MV-4-11 (cell line): ENCODE measurements around the gene RPS21.

Experiments
- DNase-seq: peaks from one replicate; lab custom pipeline; 2025; lab: John Stamatoyannopoulos, UW

The RPS21 gene

DNA sequence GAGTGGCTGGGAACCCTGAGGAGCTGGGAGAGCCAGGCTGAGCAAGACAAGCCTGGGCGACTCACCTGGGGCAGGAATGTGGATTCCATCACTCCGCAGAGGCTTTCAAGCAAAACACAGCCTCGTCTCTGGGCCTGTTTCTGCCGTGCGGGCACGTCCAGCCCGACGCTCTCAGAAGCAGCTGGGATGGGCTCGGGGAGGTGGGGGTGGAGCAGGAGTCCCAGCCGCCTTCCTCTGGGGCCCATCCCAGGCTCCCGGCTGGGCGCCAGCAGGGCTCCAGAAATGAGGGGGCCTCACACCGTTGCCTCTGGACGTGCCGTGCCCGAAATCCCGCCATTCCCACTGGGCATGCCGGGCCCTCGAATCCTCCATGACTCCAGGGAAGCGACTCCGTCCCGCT lies 8.7 kb upstream of the RPS21 start:
- no peak for DNase-seq

DNA sequence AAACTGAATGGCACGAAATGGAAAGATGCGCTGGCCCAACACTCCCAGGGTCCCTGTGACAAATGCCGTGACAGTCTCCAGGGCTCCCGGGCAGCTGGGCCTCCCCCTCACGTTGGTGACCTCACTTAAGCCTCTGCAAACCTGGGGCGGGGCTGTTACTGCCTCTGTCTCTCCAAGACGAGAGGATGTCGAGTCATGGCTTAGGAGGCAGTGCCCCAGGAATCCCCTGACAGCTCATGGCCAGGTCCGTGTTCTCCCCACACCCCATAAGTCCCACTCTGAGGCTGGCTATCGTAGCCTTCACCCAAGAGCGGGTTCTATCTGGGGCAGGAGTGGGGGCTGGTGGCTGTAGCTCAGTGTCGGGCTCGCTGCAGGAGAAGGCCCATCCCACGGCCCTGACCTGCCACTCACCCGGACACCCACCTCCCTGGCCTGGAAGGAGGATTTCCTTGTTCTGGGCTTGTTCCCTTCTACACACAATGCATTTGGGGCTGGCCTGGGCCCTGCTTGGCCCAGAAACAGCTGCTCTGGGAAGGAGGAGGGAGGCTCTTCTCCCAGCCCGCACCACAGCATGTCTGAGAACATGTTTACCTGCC lies 5.6 kb upstream of the RPS21 start:
- DNase-seq = no peak

DNA sequence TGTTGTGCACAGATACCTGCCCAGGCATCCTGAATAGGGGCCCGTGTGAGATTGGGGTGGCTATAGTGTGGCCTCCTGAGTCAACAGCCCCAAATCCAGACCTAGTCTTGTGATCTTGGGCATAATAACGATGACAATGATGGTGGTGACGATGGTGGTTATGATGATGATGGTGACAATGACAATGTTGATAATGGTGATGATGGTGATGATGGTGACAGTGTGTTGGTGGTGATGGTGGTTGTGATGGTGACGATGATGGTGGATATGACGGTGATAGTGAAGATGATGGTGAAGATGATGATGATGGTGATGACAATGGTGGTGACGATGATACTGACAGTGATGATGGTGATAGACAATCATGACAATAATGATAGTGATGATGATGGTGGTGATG lies 5.1 kb upstream of the RPS21 start:
- DNase-seq = no peak

DNA sequence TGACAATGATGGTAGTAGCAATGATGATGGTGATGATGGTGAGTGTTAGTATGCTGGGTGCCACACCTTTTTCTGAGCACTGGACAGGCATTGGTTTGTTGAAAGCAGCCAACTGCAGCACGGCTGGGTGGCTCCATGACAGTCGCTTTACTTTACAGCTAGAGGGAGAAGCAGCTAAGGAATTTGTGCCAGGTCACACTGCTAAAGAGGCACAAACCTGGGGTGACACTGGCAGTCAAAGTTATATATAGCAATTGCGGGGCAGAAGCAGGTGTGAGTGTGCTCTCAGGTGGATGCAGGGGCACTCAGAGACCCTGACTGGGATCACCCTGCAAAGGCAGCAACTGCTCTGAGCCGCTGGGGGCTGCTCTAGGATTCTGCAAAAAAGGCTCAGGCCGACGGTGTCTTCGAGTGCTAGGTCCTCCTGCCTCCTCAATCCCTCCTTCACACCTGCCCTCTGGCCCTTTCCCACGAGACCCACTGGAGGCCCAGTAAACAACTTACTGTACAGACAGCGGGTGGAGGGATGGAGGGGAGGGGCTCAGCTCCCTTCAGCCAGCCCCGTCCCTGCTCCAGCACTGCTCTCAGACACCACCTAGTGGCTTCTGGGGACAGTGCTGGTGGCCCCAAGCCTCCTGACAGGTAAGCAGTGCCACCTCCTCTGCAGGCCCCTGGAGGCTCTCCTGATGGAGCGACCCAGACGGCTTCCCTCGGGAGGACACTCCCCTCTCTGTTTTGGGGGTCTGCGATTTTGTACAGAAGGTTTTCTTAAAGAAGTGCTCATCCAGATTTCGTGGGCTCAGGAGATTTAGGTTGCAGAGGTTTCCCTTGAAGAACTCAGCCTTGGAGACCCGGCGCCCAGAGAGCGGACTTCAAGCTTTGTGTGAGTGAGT lies 4.4 kb upstream of the RPS21 start:
- DNase-seq = peak; percentile 44

DNA sequence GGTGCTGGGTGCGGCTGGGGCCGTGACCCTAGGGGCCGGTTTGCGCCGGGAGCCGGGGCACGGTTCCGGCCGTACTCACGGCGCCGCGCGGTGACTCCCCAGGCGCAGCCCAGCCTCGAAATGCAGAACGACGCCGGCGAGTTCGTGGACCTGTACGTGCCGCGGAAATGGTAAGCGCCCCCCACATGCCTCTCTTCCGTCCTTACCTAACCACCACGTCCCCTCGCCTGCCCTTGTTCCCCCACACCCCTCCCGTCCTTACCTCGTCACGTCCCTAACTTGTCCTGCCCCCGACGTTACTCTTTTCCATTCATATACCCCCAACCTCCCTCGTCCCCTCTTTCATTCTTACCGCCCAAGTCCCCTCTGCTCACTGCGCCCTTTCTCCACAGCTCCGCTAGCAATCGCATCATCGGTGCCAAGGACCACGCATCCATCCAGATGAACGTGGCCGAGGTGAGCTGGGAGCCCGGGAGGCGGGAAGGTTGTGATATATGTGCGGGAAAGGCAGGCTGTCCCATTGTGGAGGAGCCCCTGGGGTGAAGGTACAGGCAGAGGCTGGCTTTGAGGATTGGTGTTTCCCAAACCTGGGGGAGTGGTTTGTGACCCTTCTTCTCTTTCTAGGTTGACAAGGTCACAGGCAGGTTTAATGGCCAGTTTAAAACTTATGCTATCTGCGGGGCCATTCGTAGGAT lies 463 bp downstream of the RPS21 start:
- no peak for DNase-seq

DNA sequence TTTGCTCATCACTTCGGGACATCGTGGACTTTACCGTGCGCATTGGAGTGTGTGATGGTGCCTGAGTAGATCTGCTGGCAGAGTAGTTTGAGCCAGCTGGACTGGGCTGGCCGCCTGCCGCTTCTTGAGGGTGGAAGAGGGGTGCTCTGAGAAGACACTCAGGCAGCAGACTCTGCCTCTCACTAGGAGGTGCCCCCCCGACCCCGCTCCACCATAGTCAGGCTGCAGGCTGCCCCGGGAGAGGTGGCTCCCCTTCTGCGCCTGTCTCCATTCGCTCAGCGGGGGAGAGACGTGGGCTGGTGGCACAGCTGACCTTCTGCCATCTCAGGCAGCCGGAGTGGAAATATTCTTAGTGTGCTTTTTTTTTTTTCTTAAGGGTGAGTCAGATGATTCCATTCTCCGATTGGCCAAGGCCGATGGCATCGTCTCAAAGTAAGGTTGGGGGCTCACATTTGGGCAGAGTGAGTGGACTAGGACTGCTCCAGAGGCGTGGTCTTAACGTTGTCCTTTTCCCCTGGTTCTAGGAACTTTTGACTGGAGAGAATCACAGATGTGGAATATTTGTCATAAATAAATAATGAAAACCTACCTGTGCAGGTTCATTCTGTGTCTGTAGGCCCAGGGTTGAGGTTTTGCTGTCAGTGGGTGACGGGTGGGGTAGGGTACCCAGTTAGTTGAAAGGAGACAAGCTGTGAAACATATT lies 1.2 kb downstream of the RPS21 start:
- no peak for DNase-seq

DNA sequence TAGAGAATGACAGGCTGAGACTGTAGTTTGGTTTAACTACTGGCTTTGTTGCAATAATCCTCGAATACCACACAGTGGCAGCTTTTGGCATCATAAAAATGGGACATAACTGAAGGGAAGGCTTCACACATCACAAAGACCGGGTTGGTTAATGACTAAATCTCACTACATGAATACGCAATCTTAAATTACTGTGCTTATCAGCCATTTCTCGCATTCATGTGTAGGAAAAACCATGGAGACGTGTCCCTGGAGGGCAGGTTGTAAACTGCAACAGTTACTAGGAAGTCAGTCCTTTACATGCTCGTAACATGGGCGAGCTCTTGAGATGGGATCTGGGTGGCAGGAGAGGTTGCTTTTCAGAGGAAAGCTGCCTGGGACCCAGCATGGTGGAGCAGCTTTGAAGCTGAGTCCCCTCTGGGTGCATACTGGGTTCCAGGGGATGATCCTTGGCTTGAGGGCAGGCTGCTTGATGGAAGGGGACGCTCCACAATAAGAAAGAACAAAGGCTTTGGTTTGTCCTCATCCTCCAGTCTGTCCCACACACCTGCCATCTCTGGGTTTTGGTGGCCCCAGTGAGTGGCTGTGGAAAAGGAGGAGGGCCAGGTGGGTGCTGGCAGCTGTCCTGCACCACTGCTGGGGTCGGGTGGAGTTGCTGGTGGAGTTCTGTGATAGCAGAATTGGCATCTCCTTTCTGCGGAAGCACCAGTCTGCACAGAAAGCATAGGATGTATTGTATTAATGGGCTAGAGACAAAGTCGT lies 2.1 kb downstream of the RPS21 start:
- DNase-seq = peak; percentile 22

DNA sequence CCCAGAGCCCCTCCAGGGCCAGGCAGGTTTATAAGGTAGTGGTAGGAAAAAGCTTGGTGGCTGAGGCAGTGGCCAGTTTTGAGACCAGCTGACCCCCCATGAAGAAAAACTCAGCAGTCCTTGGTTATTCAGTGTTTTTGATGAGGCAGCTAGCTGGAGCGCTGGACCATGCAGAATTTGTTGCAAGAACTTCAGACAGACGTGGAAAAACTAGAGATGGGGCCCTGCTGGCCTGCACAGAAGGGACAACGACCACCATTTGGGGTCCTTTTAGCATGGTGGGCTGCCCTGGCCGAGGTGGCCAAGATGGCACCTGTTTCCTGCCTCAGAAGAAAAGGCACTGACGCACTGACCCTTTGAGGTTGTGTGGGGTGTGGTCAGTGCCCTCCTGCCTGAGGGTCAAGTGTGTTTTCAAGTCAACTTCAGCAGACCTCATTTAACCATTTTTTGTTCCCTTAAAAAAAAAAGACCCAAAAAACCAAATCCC lies 2.7 kb downstream of the RPS21 start:
- DNase-seq = no peak

DNA sequence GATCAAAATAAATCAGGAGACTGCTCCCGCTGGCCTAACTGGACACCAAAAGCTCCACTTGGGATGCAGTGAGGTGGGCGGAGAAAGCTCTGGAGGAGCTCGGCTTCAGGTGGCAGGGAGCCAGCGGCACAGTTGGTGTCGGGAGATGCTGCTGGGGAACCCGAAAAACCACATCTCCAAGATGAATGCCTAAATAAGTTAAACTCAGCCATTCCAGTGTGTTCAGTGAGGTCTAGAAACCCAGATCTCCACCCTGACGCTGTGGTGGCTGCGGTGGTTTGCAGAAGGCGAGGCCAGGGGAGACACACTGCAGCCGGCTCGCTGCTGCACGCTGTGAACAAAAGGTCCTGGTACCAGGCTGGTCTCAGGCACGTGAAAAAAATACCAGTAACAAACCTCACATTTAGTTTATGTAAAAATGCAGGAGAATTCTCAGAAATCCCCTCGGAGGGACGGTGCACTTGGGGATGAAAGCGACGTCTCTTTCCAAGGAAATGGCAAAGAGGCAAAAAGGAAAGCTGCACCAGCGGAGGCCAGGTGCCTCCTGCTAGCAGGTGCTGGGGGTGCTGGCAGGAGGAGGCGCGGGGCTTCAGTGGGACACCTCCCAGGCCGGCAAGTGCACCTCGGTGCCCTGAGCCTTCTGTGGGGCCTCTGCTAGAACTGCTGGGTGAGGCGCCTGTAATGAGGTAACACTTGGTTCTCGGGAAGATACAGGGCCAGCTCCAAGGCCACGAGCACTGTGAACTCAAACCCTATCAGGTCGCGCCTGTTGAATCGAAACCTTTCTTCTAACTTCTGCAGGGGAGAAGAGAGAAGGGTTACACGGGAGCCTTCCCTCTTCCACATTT lies 3.6 kb downstream of the RPS21 start:
- DNase-seq = no peak

DNA sequence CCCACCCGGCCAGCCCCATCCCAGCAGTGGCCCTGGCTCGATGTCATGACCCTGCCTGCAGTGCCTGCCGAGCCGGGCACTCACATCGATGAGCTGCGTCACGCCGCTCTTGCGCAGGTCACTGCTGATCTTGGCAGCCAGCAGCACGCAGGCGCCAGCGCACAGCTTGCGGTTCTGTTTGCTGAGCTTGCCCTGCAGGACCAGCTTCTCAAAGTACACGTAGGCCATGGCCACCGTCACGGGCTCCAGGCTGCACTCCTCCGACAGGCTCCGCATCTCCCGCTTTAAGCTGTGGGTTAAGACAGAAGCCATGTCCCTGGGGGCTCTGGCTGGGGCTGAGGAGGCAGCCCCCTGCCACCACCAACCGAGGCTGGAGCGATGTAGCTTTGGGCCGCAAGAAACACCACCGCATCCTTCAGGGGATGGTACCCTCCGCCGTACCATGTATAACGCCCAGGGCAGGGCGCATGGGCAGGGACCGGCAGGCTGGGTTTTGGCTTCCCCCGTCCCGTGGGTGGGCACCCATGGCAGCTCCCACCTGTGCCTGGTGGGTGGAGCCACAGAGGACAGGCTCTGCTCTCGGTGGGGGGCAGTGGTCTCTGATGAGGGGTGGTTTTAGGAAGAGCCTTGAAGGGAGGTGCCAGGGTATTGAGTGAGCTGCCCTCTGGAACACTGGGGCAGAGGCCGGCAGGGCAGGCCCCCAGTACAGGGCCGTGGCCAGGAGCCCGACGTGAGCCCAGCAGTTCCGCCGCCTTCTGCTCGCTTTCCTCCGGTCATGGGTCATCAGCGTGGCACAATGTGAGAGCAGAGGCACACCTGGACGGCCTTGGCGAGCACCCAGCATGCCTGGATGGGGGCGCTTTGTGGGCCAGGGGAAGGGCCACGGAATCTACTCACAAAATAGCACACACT lies 4.5 kb downstream of the RPS21 start:
- DNase-seq = no peak

DNA sequence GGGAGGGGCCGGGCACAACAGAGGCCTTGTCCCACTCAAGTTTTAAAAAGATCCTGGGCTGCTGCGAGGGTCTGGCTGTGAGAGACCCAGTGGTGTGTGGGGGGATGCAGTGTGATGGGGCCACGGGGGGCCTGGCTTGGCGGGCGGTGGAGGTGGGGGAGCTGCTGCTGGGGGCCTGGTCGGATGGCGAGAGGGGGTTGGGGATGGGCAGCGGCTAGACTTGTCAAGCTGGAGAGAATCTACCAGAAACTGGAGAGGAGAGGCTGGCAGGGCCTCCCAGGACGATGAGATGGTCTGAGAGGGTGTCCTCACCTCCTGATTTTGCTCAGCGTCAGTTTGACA lies 5.1 kb downstream of the RPS21 start:
- no peak for DNase-seq

DNA sequence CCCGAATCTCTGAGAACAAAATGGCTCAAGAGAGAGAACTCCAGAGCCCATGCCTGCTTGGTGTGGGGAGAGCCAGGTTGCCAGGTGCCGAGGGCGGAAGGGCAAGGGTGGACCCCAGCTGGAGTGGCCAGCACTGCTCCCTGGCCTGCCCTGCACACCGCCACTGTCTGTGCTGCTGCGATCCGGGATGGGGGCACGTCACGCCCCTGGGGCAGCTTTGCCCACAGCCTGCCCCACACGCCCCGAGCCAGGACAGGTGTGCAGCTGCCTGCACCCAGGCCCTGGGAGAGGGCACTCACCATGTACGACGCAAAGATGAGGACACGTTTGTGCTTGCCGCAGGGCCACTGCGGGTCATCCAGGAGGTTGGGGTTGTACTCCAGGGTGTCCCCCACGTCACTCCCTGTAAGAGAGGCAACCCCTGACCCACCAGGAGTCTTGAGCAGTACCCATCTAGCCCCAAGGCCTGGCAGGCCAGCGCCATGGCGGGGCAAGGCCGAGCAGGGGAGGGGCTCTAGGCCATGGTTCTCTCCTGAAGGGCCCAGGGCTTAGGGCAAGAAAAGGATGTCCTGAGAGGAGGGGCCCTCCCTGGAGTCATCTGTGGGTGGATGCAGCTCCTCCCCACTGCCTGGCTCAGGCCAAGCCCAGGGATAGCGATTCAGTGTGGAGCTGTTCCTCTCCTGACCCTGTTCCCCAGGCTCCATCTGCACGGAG lies 5.9 kb downstream of the RPS21 start:
- DNase-seq = no peak

DNA sequence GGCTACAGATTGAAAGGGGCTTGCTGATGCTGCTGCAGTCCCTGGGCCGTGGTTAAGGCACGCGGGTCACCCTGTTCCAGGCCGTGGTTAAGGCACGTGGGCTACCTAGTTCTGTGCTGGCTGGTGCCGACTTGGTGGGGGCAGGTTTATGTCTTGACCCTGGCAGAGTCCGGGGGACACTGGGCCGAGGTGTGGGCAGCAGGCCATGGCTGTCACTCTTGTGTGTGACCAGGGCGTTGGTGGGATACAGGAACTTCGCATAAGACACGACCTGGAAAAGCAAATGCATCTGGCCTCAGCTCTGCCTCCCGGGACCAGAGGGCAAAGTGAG lies 6.4 kb downstream of the RPS21 start:
- DNase-seq = no peak

DNA sequence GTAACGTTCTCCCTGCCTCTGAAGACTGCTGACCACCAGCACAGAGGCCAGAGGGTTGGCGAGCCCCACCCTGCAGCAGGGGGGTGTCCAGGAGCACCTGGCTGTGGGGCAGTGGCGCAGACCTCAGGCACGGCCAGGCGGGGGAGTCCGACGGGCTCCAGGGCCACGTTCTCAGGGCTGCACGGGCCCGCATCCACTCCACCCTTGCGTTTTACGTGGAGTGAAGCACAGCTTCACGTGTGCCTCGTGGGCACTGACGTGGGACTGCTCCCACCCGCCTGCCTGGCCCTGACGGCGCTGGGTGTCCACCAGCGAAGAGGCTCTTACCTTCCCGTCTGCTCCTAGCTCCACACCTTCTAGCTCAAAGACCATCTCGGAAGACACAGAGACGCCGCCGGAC lies 6.9 kb downstream of the RPS21 start:
- DNase-seq = no peak

DNA sequence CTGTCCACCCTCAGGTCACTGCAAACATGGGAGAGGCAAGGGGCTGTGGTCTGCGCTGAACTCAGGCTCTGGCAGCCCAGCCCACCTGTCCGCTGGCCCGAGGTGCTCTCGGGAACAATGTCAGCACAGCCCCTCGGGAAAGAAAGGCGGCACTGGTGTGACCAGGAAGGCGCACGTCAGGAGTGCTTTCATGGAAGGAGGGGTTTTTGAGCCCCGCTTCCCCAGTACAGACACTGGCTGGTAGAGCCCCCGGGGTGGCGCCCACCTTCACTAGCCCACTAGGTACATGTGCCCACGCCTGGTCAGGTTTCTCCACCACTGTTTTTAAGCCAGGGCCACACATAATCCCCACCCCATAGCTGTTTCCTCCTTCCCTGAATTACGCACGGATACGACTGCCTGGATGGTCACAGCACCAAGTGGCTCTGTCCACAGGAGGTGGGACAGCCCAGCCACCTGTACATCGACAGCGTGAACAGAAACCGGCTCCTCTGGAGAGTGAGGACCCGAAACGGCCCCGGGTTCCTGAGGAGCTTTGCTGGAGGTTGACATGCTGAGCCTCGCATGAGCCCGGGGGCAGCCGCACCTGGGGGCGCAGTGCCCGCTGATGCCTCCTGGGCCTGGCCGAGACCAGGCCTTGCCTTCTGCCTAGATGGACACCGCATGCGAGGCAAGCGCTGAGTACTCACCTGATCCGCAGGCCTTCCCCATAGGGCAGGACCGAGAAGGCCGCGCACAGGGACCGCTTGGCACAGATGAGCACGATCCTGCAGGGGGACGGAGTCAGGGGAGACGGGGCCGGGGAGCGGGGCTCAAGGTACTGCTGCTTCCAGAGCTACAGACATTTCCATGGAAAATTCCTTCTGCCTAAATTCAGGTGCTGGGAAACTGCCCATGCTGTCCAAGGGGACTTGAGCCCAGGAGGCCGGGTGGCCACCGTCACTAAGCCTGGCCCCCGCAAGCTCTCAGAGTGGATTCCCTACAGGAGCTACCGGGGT lies 7.6 kb downstream of the RPS21 start:
- DNase-seq = no peak

DNA sequence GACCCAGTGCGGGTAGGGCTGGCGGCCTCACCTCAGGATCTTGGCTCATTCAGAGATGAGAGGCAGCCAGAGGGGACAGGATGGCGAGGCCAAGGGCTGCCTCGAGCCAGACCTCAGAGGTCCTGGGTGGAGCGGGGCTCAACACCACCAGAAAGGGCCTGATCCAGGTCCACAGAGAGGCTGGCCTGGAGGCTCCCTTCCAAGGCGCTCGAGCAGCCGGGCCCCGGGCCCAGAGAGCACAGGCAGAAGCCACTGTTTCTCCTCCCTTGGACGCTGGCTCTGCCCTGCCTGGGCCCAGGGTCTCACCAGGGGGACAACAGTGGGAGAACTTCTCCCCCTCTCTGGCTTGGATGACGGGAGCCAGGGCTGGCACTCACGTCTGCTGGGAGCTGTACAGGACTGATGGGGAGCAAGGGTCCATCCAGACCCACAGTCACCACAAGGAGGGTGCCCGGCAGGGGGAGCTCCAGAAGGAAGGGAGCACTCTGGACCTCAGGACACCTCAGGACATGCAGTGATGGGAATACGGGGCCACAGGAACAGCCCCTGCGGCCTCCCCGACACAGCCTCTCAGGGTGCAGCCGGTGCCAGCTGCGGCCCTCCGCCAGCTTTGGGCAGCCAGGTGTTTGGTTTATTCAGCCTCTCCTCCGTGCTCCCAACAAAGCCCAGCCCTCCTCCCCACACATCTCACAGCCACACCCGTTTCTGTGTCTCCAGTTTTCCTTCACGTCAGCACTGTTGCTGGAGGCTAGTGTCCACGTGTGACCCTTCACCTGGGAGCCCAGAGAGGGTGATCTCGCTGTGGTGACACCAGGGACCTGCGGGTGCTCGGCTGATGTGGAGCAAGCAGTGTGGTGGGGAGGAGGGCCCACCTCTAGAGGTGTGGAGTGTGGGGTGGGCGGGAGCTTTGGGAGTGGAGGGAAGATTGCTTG lies 8.7 kb downstream of the RPS21 start:
- DNase-seq = no peak
